ENCODE data around the gene PCNA.

Gene PCNA

DNA sequence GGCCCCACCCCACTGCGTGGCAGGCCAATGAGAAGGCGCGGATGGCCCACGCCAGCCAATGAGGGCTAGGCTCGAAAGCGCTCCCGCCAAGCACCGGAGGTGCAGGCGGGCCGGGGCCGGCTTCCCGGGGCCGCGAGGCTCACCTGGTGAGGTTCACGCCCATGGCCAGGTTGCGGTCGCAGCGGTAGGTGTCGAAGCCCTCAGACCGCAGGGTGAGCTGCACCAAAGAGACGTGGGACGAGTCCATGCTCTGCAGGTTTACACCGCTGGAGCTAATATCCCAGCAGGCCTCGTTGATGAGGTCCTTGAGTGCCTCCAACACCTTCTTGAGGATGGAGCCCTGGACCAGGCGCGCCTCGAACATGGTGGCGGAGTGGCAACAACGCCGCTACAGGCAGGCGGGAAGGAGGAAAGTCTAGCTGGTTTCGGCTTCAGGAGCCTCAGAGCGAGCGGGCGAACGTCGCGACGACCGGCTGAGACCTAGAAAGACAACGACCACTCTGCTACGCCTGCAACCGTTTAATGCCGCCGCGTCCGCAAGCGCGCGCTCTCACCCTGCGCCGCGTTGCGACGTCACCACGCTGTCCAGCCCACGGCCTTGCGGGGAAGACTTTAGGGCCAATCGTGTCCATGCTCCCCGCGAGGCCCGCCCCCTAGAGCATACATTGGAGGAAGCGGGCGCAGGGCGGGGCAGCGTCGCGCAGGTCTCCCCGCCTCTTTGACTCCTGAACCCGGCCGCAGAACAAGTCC is at the start of gene PCNA:
Gene PCNA (minus strand): TSS at position 524 of the 750 bp plus-strand sequence. CDS start 160 bp downstream, at position 364.
- DNase-seq = peak; percentile 99

DNA sequence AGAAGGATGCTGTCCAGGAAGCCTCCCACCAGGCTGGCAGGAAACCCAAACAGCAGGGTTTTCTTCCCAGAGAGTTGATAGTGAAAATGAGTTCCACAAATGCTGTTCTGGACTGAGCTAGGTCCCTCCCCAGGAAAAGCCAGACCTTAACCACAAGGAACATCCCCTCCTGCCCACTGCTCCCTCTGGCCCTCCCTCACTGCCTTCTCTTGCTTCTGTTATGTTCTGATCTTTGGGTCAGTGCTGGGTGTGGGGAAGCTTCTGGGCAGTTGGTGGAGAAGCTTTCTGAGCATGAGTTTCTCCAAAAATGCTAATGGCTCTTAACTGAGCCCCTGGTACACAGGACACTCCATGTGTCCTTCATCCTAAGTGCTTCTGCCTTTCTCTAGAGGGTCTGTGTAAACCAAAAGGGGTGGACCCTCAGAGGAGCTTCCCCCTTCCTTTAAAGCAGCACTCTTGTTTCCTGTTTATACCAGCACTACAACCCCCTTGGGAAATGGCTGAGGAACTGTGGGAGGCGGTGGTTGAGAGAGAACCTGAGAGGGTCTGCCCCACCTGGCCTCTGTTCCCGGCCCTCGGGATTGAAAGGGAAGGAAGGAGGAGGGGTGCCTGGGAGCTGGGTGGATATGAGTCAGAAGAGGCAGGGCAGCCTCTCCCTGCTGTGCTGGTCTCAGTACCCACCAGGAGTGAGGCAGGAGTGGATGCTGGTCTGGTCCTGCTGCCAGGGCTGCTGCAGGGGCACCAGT is 49.1 kb upstream of the PCNA start:
- DNase-seq = peak; percentile 91

DNA sequence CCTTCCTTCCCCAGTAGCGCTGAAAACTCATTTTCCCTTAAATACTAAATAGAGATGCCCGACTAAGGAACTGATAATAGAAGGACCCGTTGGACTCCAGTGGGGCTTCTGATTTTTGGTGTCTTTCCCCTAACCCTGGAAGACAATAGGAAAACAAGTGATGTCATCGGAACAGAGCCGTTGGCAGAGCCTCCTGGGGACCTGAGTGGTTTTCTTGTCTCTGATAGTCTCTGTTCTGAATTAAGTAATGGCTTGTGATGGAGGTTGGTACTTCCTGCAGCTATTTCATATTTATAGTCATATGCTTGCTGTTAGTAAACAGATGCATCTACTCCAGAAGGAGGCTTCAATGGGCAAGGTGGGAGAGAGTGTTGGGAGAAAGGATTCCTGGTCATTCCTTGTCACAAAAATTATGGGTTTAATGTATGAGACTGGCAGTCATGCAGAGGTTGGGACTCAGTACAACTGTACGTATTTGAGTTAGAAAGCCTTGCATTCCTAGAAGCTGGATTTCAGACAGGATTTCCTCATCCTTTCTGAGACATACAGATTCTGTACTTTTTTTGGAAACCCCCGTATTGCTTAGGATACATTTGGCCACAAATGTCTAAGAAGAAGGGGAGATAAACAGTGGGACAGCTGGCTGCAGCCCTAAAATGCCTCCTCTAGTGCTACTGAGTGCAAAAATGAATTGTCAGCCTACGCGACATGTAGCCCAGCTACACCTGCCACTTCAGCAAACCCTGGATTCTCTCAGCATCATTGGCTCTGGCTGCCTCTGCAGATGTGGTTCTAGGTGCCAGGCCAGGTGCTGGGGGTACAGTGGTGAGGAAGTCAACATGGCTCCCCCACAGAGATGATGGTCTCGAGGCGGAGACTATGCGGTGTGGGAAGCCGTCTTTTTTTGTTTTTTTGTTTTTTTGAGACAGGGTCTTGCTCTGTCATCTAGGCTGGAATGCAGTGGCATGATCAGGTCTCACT is 45.2 kb upstream of the PCNA start:
- peak; percentile 19 for DNase-seq

DNA sequence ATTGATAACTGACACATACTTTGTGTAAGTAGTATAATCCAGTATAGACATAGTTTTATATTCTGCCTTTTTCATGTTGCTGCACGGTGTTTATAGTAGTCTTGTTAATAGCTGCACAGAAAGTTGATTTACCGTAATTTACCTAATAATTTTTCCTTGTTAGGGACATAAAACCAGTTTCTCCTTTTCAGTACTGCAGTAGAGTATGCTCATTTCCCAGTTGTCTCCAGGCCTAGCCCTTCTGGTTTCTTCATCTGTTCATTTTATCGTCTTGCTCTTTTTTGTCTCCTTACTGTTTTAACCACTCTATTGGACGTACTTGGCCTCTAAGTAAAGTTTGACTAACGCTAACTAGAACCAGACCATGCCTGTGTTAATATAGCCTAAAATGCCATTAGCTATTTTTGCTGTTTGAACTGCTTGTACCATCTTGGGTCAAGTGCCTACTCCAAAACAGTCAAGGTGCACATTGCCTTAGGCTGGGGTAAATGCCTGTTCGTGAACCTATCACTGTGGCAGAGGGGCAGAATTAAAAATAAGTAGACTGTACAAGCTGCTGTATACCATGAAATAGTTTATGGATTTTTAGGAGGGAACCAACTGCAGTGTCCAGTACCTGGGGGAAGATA is 41.9 kb upstream of the PCNA start:
- DNase-seq = no peak

DNA sequence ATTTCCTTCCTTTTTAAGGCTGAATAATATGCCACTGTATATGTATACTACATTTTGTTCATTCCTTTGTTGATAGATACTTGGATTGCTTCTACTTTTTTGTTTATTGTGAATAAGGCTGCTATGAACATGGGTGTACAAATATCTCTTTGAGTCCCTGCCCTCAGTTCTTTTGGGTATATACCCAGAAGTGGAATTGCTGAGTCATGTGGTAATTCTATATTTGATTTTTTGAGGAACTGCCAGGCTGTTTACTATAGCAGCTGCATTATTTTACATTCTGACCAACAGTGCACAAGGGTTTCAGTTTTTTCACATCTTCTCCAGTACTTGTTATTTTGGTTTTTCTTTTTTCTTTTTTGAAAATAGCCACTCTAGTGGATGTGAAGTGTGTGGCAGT is 41.1 kb upstream of the PCNA start:
- no peak for DNase-seq

DNA sequence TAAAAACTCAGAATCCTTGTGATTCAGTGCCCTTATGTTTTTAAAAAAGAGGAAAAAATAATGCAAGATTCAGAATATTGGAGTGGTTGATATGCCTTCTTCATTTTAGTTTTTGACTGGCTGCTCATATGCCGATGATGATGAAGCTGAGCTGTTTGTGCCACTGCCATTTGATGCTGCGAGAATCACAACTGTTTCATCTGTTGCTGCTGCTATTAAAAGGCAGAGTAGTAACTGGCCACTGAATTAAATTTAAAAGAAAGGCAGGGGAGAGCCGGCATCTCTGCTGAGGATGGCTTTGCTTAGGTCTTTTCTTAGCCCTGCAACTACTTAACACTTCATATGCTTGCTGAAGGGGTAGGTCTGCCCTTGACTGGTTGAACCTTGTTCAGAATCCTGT is 40.2 kb upstream of the PCNA start:
- no peak for DNase-seq

DNA sequence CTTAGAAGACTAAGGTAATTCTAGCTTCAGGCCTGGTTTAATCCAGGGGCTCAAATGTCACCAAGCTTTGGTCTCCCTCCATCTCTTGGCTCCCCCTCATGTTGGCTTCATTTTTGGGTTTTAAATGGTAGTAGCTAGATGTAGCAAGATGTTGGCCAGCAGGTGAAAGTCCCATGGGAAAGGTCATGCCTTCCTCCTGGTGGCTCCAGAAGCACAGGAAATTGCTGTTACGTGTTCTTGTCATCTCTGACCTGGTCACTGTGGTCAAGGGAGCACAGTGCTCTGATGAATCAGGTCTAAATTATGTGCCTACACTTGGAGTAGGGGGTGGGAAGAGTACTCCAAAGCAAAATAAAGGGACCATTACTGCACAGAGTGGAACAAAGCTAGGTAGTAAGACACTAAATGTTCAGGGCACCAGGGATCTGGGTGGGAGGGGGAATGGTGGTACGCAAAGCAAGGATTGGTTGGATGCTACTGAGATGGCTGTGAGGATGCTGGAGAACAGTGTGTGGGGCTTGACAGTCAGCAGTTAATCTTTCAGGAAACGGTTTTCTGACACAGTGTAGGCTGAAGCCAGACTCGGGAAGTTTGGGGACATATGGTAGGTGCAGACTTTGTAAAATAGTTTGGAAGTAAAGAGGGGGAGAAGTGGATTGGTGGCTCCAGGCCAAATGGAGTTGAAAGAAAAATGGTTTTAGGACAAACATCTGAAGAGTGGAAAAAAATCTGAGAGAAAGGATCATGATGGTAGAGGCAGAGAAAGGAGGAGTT is 37.1 kb upstream of the PCNA start:
- DNase-seq = no peak

DNA sequence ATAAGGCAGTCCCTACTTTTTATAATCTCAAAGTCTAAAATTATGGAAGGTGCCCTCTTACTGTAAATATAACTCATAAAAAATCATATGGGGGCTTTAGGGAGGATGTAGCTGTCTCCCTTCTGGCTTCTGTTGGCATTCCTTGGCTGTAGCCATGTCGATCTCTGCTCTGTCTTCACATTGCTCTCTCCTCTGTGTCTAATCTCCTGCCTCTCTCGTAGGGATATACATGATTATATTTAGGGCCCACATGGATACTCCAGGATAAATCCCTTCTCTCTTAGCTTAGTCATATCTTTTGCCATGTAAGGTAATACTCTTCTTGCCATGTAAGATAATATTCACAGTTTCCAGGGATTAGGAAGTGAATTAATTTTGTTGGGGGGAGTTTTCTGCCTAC is 35.6 kb upstream of the PCNA start:
- no peak for DNase-seq

DNA sequence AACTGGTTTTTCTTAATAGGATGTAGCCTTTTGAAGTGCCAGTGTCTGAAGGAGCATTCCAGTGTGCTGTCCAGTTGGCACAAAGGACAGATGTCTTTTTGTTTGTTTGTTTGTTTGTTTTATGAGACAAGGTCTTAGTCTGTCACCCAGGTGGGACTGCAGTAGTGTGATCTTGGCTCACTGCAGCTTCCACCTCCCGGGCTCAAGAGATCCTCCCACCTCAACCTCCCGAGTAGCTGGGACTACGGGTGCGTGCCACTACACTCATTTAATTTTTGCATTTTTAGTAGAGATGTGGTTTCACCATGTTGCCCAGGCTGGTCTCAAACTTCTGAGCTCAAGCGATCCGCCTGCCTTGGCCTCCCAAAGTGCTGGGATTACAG is 34.8 kb upstream of the PCNA start:
- no peak for DNase-seq

DNA sequence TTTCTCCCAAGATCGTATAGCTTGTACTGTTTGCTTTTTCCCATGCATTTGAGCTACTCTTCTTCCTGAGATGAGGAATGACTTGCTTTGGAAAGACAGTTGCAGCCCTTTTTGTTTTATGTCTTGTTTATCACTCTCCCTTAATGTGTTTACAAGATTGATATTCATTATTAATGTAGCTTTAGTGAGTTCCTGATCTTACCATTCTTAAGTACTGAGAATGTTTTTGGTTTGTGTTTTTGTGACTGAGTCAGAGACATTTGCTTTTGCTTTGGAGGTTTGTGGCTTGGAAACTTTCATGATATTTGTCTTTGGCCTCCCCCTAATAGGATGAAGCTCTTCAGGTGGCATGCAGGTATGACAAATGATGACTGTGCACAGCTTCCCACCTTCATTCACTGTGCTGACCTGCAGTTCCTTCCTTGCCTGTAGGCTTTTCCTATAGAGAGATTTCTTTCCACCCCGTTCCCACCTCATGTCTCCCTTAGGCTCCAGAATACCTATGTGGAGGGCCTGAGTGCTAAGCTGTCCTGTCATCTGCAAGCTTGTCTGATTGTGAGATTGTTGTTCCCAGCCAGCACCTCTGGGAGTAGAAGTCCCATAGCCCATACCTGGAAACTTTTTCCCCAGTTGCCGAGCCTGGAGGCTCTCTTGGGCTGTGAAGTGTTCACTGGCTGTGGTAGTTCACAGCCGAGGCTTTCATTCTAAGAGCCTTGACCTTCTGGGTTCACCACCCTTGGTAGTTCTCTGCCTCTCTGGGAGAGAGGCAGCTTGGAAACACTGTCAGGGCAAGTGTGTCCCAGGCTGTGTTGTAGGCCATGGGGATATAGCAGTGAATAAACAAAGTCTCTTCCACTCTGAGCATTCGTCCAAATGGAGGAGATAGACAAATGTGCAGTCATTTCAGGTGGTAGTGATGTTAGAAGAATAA is 34.1 kb upstream of the PCNA start:
- DNase-seq = no peak

DNA sequence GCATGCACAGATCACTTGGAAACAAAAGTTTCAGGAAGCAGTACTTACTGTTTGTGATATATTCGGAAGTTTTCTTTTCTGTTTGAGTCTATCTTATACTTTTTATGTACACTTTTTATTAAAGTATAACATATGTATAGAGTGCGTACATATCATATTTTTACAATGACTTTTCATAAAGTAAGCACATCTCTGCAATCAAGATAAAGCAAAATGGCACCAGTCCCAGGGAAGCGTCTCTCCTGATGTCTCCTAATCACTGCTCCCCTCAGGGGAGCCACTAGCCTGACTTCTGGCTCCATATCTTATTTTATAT is 33.4 kb upstream of the PCNA start:
- no peak for DNase-seq

DNA sequence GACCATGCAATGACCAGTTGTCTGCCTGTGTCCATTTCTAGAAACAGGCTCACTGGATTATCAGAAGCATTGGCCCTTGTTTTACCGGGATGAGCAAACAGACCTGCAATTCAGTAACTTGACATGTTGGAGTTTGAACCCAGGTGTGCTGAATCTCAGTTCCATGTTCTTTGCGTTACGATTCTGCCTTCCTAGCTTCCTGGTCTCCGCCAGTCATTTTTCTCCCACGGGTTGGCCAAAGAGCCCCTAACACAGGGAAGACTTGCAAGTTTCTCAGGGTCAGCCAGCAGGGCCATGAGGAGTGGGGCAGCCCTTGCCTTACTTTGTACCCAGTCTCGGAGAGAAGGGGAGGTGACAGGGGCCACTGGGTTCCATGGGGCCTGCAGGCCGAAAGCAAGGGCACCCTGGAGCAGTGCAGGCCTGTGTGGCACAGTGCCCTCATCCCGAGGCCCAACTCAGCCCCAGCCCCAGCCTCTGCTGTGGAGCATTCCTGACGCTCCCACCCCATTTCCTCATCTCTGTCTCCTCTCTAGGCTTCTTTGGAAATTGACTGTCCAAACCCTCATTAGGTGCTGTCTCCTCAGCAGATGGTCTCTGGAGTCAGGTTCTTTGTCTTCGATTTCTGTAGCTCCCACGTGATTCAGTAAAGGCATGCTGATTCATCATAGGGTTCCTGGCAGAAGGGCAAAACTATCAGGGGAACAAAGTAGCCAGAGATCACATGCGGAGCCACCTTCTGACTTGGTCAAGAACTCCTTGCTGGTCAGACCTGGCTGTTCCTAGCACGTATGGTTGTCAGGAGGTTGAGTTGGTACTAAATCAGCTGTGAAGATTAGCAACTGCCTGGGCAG is 30.7 kb upstream of the PCNA start:
- DNase-seq = peak; percentile 10

DNA sequence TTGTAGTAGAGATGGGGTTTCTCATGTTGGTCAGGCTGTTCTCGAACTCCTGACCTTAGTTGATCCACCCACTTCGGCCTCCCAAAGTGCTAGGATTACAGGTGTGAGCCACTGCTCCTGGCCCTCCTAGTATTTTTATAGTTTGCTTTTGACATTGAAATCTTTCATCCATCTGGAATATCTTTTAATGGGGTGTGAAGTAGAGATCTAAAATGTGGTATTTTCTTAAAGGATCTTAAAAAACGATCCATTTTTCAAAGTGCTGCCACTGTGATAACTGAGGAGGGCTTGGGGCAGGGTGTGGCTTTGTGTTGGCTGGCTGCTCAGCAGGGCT is 30.1 kb upstream of the PCNA start:
- DNase-seq = no peak

DNA sequence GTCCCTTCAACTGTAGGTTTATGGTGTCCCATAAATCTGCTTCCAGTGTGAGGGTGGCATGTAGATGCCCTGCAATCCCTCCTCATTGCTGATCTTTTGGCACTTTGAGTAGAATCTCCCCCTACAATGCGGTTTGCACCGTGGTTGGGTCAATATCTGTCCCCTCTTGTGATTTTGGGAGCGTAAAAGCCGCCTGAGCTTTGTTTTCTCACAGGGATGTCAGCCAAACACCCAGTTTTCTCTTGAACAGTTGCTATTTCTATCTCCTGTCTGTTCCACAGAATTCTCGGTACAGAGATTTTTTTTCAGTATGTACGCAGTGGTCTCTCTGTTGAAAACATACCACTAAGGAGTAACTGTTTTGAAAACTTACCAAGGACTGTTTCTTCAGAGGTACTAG is 28.8 kb upstream of the PCNA start:
- no peak for DNase-seq

DNA sequence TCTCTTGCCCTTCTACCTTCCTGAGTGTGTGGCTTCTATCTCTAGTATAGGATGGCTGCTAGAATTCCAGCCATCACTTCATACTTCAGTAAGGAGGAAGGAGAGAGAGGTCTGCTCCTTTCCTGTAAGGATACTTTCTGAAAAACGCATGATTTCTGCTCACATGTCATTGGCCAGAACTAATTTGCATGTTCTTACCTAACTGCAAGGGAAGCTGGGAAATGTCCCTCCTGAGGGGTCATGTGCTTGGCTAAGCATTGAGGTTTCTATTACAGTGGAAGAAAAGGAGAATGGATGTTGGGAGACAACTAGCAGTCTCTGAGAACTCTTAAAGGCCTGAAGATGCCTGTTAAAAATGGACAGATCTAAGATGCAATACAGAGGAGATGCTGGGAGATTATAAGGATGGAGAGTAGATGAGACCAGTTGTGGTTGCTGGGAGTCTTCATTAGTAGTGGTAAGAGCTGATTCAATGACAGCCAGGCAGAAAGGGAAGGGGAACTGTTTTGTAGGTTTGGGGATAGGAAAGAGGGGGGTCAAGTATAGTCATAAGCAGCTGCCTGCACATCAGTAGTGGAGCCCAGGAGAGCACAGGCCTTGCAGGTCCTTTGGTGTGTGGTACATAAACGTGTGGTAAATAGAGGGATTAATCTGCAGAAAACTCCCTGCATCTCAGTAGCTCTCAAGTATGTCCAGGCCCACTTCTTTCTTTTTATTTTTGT is 27.3 kb upstream of the PCNA start:
- no peak for DNase-seq

DNA sequence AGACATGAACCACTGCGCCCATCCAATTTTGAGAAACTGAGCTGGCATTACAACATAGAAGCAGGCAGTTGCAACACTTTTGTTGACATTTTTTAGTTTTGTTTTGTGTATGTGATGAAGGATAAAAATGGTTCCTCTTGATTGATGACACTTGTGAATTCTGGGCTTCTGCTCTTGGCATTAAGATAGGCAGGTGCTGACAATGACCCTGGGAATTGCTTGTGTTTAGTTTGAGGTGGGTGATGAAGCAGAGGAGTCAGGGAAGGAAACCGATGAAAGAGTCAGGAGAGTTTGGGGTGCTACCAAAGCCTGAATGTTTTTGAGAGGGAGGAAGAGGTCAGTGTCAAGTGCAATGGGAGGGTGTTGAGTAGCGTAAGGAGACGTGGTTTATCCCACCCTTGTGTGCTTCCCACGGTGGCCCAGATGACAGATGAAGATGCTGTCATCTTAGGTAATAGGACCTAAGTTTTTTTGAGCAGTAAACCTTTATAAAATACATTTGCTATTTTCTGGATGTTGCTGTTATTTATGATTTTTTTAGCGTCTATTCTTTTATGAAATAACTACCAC is 26.4 kb upstream of the PCNA start:
- DNase-seq = no peak

DNA sequence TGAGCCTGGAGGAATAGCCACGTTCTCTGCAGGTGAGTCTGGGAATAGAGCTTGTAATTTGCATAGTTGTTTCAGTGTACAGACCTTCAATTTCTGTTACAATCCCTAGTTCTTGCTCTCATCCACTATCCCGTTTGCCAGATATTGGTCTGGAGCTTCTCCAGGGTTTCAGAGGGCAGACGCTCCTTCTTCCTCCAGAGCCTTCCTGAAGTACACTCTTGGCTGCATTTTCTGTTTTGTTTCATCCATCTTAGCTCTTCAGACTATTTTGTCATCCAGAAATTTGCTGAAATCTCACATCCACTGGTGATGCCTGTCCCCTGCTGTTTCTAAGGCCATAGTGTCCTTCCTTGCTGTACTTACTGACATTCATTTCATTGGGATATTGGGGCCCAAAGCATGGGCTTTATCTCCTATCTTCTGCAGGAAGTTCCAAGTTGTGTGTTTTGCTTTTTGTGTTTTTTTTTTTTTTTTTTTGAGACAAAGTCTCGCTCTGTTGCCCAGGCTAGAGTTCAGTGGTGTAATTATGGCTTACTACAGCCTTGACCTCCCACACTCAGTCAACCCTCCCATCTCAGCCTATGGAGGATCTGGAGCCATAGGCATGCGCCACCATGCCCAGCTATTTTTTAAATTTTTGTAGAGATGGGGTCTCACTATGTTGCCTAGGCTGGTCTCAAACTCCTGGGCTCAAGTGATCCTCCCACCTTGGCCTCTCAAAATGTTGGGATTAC is 25.8 kb upstream of the PCNA start:
- DNase-seq = no peak

DNA sequence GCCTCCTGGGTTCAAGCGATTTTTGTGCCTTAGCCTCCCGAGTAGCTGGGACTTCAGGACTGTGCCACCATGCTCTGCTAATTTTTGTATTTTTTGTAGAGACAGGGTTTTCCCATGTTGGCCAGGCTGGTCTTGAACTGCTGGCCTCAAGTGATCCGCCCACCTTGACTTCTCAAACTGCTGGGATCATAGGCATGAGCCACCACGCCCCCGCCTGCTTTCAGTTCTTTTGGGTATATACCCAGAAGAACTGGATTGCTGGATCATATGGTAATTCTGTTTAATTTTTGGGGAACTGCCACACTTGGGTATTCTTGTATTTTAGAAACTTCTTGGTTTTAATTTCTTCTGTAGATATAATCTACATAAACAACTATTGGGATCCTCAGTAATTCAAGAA is 24.1 kb upstream of the PCNA start:
- DNase-seq = no peak

DNA sequence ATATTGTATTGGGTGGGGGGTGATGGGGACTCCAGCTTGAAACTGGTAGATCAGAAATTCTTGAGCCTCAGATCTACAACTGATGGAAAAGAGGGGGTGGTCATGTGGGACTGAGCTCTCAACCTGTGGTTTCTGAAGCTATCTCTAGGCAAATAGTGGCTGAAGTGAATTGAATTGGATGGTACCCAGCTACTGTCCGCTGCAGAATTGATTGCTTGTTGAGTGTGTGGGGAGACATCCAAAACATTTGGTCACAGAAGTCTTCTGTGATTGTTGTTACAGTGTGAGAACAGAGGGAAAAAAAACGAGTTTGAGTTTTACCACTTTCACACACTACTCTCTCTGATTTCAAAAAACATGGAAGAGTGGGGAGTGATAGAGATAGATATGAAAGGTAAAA is 21.9 kb upstream of the PCNA start:
- no peak for DNase-seq

Data from NCI-H69 (cell line).